Karpas-422 (cell line): ENCODE data around the gene FICD. TPM values are rescaled to one million over a fixed set of nuclear protein-coding genes. Genes with fewer than 3 reads are reported as not detected.

Source experiments
- DNase-seq: peaks from one replicate; pipeline ENCODE4 v3.0.0-alpha.2; 2015
- H2AFZ ChIP-seq: fragments of 200-600 bp; sonication (generic); 2 replicates; pipeline ENCODE4 v1.6.1; 2014; ENCODE audit warnings: antibody characterized with exemption, low read length, mixed read lengths
- H3K27ac ChIP-seq: fragments of 200-600 bp; sonication (generic); 2 replicates; pipeline ENCODE4 v1.5.1; 2014; ENCODE audit warnings: mild to moderate bottlenecking, low read length, moderate library complexity
- H3K27me3 ChIP-seq: fragments of 200-600 bp; sonication (generic); 2 replicates; pipeline ENCODE4 v1.6.1; 2014; ENCODE audit warnings: low read length, mixed read lengths
- H3K36me3 ChIP-seq: fragments of 200-600 bp; sonication (generic); 2 replicates; pipeline ENCODE4 v1.6.1; 2014; ENCODE audit warnings: low read length, mixed read lengths; ENCODE audit not compliant: insufficient read depth
- H3K4me1 ChIP-seq: fragments of 200-600 bp; sonication (generic); 2 replicates; pipeline ENCODE4 v1.6.1; 2014; ENCODE audit warnings: mild to moderate bottlenecking, low read length, mixed read lengths
- H3K4me2 ChIP-seq: fragments of 200-600 bp; sonication (generic); 2 replicates; pipeline ENCODE4 v1.6.1; 2014; ENCODE audit warnings: low read length, low read depth, mild to moderate bottlenecking; ENCODE audit not compliant: poor library complexity, severe bottlenecking
- H3K4me3 ChIP-seq: fragments of 200-600 bp; sonication (generic); 2 replicates; pipeline ENCODE4 v1.5.1; 2014; ENCODE audit warnings: mild to moderate bottlenecking, antibody characterized with exemption, low read length, mixed read lengths
- H3K79me2 ChIP-seq: fragments of 200-600 bp; sonication (generic); 2 replicates; pipeline ENCODE4 v1.6.1; 2014; ENCODE audit warnings: mild to moderate bottlenecking, low read length, mixed read lengths
- H3K9ac ChIP-seq: fragments of 200-600 bp; sonication (generic); 2 replicates; pipeline ENCODE4 v1.6.0; 2014; ENCODE audit warnings: low read length
- H3K9me2 ChIP-seq: fragments of 200-600 bp; sonication (generic), shearing (Covaris generic); replicated peaks from 2 replicates; pipeline ENCODE4 v1.6.0; 2014; ENCODE audit warnings: mild to moderate bottlenecking, low read length, moderate library complexity; ENCODE audit not compliant: insufficient read depth
- H3K9me3 ChIP-seq: fragments of 300-700, 200-600 bp; sonication (generic); 2 replicates; pipeline ENCODE4 v1.6.1; 2014; ENCODE audit warnings: low read length, mixed read lengths
- H4K20me1 ChIP-seq: fragments of 200-600 bp; sonication (generic); 2 replicates; pipeline ENCODE4 v1.6.1; 2014; ENCODE audit warnings: mild to moderate bottlenecking, antibody characterized with exemption, low read length, low read depth; ENCODE audit not compliant: insufficient read depth
- total RNA-seq: library from RNA; depleted of rRNA; stranded (reverse); fragments of >200 nt; shearing (Covaris generic); gene quantifications from 2 replicates; pipeline ENCODE4 v1.2.3, GENCODE V29; 2014; ENCODE audit warnings: low replicate concordance

Gene FICD
- total RNA-seq, 1 experiment from 2014 or later: 4.0 TPM

DNA sequence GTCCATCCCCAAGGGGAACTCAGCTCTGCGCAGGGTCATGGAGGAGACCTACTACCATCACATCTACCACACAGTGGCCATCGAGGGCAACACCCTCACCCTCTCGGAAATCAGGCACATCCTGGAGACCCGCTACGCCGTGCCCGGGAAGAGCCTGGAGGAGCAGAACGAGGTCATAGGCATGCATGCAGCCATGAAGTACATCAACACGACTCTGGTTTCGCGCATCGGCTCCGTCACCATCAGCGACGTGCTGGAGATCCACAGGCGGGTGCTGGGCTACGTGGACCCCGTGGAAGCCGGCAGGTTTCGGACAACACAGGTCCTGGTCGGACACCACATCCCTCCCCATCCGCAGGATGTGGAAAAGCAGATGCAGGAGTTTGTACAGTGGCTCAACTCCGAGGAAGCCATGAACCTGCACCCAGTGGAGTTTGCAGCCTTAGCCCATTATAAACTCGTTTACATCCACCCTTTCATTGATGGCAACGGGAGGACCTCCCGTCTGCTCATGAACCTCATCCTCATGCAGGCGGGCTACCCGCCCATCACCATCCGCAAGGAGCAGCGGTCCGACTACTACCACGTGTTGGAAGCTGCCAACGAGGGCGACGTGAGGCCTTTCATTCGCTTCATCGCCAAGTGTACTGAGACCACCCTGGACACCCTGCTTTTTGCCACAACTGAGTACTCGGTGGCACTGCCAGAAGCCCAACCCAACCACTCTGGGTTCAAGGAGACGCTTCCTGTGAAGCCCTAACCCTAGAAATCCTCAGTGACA, 3.8 kb downstream of the FICD start:
- Histone ChIP-seq H3K27me3 (no peaks in the 10 kb centered on the region), H3K9me2 (no peaks in the 10 kb centered on the region), H4K20me1 (0 out of 2 replicates have a peak, but pooled peaks cover 12% of the 10 kb centered on the region), H3K9ac (no peak overlapping the region), H3K9me3 (no peaks in the 10 kb centered on the region), H3K36me3 (peaks cover 38% of the 10 kb centered on the region; the same call in 1 of the 2 replicates), H3K4me3 (no peak overlapping the region), H2AFZ (no peak overlapping the region), H3K4me1 (peaks cover 19% of the 10 kb centered on the region), H3K79me2 (no peaks in the 10 kb centered on the region), H3K27ac (no peak overlapping the region), H3K4me2 (no peak overlapping the region)
- no peak for DNase-seq

DNA sequence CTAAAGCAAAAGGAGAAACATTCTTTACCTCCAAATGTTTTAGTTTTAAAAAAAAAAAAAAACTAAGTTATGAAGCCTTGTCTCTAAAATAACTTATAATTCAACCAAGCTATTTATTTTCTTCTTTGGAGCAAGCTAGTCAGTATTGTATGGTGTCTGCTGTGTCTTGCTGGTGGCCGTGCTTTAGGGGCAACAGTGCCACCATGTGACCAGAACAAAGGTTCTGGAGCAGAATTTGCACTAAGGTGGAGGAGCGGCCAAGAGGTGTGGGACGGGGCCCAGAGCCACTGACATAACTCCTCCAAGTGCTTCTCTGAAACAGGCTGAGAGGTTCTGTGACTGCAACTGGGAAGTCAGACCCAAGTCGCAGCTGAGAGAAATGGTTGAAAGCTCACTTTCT, 4.5 kb downstream of the FICD start:
- DNase-seq: no peak
- peaks cover 42% of the 10 kb centered on the region; the same call in 1 of the 2 replicates for H3K36me3 ChIP-seq
- H3K27ac ChIP-seq: no peak overlapping the region

DNA sequence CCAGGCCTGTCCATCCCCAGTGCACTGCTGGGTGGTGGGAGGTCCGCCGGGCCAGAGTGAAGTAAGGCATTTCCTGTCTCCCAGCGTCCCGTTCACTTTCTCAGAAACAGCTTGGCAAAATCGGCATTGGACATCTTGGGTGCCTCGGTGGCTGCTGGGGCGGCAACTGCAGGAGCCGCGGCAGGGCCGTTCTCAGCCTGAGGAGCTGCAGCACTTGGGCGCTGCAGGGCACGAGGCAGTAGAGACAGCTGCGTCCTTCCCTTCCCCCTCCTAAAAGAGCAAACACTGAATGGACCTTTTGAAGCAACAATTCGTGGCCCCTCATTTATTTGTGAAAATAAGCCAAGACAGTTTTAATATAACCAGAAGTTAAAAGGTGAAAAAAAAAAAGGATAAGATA, 8.3 kb downstream of the FICD start:
- H3K4me3 ChIP-seq: no peak overlapping the region
- no peak for DNase-seq
- H2AFZ ChIP-seq: no peak overlapping the region
- no peaks in the 10 kb centered on the region for H3K4me1 ChIP-seq
- H3K27ac ChIP-seq: no peak overlapping the region
- H4K20me1 ChIP-seq: no peaks in the 10 kb centered on the region
- no peak overlapping the region for H3K4me2 ChIP-seq
- H3K36me3 ChIP-seq: peaks cover 66% of the 10 kb centered on the region
- no peak overlapping the region for H3K9ac ChIP-seq
- no peaks in the 10 kb centered on the region for H3K27me3 ChIP-seq
- H3K79me2 ChIP-seq: peaks cover 2% of the 10 kb centered on the region; the same call in 1 of the 2 replicates
- no peaks in the 10 kb centered on the region for H3K9me2 ChIP-seq
- no peaks in the 10 kb centered on the region for H3K9me3 ChIP-seq

More for the DNA sequence above, 4.5 kb downstream of the FICD start:
- Histone ChIP-seq H3K27me3 (no peaks in the 10 kb centered on the region), H3K4me1 (peaks cover 18% of the 10 kb centered on the region), H3K9me3 (no peaks in the 10 kb centered on the region), H3K79me2 (no peaks in the 10 kb centered on the region; the same call in 1 of the 2 replicates), H3K4me3 (no peak overlapping the region), H4K20me1 (0 out of 2 replicates have a peak, but pooled peaks cover 12% of the 10 kb centered on the region), H2AFZ (no peak overlapping the region), H3K9ac (no peak overlapping the region), H3K9me2 (no peaks in the 10 kb centered on the region), H3K4me2 (no peak overlapping the region)

DNA sequence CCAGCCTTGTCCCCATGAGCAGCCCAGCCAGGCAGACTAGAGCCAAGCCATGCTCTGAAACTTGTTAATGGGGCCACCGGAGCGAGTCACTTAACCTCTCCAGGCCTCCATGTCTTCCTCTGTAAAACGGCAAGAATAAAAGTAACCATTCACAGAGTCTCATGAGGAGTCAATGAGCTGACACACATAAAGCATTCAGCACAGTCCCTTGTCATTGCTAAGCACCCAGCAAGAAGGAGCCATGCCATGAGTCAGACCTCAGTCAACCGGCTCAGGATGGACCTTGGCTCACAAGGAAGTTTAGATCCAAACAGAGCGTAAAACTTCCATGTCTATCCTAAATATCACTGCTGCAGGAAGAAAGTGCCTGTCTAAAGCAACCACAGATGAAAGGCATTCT, 10.6 kb downstream of the FICD start:
- Histone ChIP-seq H4K20me1 (no peaks in the 10 kb centered on the region), H2AFZ (no peak overlapping the region), H3K27ac (no peak overlapping the region), H3K79me2 (peaks cover 2% of the 10 kb centered on the region; the same call in 1 of the 2 replicates), H3K4me2 (no peak overlapping the region), H3K9me2 (no peaks in the 10 kb centered on the region), H3K9me3 (no peaks in the 10 kb centered on the region), H3K9ac (no peak overlapping the region), H3K27me3 (no peaks in the 10 kb centered on the region), H3K36me3 (peaks cover 56% of the 10 kb centered on the region), H3K4me1 (no peaks in the 10 kb centered on the region), H3K4me3 (no peak overlapping the region)
- DNase-seq: no peak

DNA sequence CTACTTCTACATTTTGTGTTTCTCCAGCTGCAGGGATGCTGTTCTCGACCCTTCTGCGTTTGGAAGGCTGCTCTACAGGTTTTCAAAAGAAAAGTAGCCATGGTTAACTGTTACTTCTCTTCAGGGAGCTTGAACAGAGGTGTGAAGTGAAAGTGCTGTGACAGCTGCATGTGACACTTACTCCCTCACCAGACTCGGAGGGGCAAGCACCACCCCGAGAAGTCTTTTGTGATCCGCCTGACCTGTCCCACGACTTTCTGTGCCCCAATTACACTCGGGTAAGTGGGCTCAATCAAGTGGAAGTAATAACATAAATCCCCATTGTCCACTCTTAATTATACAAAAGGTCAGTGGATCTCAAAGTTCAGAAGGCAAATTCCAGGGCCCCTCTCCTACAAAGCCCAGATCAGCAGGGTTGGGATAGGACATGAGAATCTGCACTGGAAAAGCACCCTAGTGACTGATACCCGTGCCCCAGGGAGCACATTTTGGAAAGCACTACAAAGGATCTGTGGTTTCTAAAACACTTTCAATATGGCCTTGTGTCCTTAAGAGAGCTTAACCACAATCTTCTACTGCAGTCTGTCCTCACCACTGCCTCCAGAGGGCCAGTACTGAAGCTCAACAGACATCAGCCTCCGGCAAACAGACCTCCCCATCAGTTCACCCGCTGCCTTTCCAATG, 11.5 kb downstream of the FICD start:
- Histone ChIP-seq H3K27ac (no peak overlapping the region), H4K20me1 (no peaks in the 10 kb centered on the region), H3K36me3 (peaks cover 58% of the 10 kb centered on the region), H3K27me3 (no peaks in the 10 kb centered on the region), H3K4me3 (no peak overlapping the region), H3K9ac (no peak overlapping the region), H3K4me1 (no peaks in the 10 kb centered on the region), H3K9me2 (no peaks in the 10 kb centered on the region), H3K79me2 (peaks cover 2% of the 10 kb centered on the region; the same call in 1 of the 2 replicates), H2AFZ (no peak overlapping the region), H3K9me3 (no peaks in the 10 kb centered on the region), H3K4me2 (no peak overlapping the region)
- no peak for DNase-seq

DNA sequence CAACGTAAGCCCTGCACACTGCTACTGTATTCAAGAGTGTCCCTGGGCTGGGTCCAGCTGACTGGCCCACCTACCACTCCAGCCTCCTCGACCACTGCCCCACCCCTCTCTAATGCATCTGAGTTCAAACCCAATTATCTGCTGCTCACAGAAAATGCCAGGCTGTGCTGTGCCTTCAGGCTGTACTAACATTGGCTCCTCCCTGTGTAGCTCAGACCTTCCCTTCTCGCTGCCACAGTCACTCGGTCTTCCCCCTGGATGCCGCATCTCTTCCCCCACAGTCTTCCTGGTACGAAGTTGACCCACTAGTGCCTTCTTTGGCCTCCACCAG, 12.1 kb downstream of the FICD start:
- Histone ChIP-seq H3K4me1 (no peaks in the 10 kb centered on the region), H3K79me2 (peaks cover 2% of the 10 kb centered on the region; the same call in 1 of the 2 replicates), H3K4me3 (no peak overlapping the region), H3K27me3 (no peaks in the 10 kb centered on the region), H3K4me2 (no peak overlapping the region), H3K27ac (no peak overlapping the region), H3K9me3 (no peaks in the 10 kb centered on the region), H4K20me1 (no peaks in the 10 kb centered on the region), H3K9me2 (no peaks in the 10 kb centered on the region), H3K9ac (no peak overlapping the region), H2AFZ (no peak overlapping the region), H3K36me3 (peaks cover 57% of the 10 kb centered on the region)
- DNase-seq: no peak

DNA sequence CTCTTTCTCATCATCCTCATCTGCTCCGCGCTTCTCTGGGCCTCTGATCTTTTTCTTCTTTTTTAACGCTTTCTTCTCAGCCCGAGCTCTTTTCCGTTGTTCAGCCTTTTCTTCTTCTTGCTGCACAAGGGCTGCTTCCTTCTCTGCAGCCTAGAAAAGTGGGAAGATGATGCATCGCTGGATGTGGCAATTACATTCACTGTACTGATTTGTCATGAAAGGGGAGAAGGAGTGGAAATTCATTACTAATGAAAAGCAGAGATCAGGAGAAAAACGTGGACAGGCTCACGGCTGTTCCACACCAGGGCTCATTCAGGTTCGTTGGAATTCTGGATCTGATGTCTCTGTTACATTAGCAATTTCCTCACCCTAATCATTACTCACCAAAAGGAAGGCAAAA, 15.1 kb downstream of the FICD start:
- H3K4me1 ChIP-seq: peaks cover 19% of the 10 kb centered on the region
- H3K4me2 ChIP-seq: no peak overlapping the region
- no peak overlapping the region for H3K4me3 ChIP-seq
- H2AFZ ChIP-seq: no peak overlapping the region
- H3K79me2 ChIP-seq: peaks cover 7% of the 10 kb centered on the region
- H4K20me1 ChIP-seq: no peaks in the 10 kb centered on the region
- no peaks in the 10 kb centered on the region for H3K9me3 ChIP-seq
- H3K27ac ChIP-seq: no peak overlapping the region
- H3K36me3 ChIP-seq: peaks cover 45% of the 10 kb centered on the region
- no peak for DNase-seq
- H3K9me2 ChIP-seq: no peaks in the 10 kb centered on the region
- no peaks in the 10 kb centered on the region for H3K27me3 ChIP-seq
- no peak overlapping the region for H3K9ac ChIP-seq
